Neural progenitor cell (in vitro differentiated cells): ENCODE results near the gene GPR68. TPM values are rescaled to one million over a fixed set of nuclear protein-coding genes. Genes with fewer than 3 reads are reported as not detected.
"Not testable (repeated sequence)": the region's sequence is repeated elsewhere in the genome, so short reads cannot be mapped to it uniquely, and the experiment has no call there.

Source experiments
- DNase-seq: peaks from one replicate; pipeline ENCODE4 v3.0.0-alpha.2; 2016; ENCODE audit warnings: low spot score
- H2AFZ ChIP-seq: fragments of 200-600 bp; sonication (generic); replicated peaks from 2 replicates; pipeline ENCODE4 v1.6.1; 2016; ENCODE audit warnings: antibody characterized with exemption
- H3F3A ChIP-seq: fragments of 200-600 bp; sonication (generic); 2 replicates; pipeline ENCODE4 v1.6.1; 2016; ENCODE audit warnings: antibody characterized with exemption, low read depth
- H3K27ac ChIP-seq: fragments of 200-600 bp; sonication (generic); 2 replicates; pipeline ENCODE4 v1.5.1; 2016; ENCODE audit warnings: mild to moderate bottlenecking
- H3K27me3 ChIP-seq: fragments of 200-600 bp; sonication (generic); 2 replicates; pipeline ENCODE4 v1.6.1; 2016; ENCODE audit warnings: mild to moderate bottlenecking, moderate library complexity
- H3K36me3 ChIP-seq: fragments of 200-600 bp; sonication (generic); 2 replicates; pipeline ENCODE4 v1.5.1; 2016
- H3K4me1 ChIP-seq: fragments of 200-600 bp; sonication (generic); 2 replicates; pipeline ENCODE4 v1.6.1; 2016; ENCODE audit warnings: mixed run types
- H3K4me2 ChIP-seq: fragments of 200-600 bp; sonication (generic); 2 replicates; pipeline ENCODE4 v1.6.1; 2016
- H3K4me3 ChIP-seq: fragments of 200-600 bp; sonication (generic); 2 replicates; pipeline ENCODE4 v1.5.1; 2016
- H3K79me2 ChIP-seq: fragments of 200-600 bp; sonication (generic); 2 replicates; pipeline ENCODE4 v1.6.1; 2016; ENCODE audit warnings: low read depth
- H3K9ac ChIP-seq: fragments of 200-600 bp; sonication (generic); 2 replicates; pipeline ENCODE4 v1.6.1; 2016
- H3K9me3 ChIP-seq: fragments of 200-600 bp; sonication (generic); 2 replicates; pipeline ENCODE4 v1.5.1; 2016; ENCODE audit warnings: low read depth
- H4K20me1 ChIP-seq: fragments of 200-600 bp; sonication (generic); 2 replicates; pipeline ENCODE4 v1.6.1; 2016; ENCODE audit warnings: low read depth
- H3K27ac Mint-ChIP-seq: 3 replicates; pipeline ENCODE4 v1.8.0; 2021; ENCODE audit warnings: mixed read lengths
- H3K27me3 Mint-ChIP-seq: 2 replicates; pipeline ENCODE4 v1.8.0; 2022; ENCODE audit warnings: low read depth, mild to moderate bottlenecking, inconsistent platforms, moderate library complexity, mixed read lengths; ENCODE audit not compliant: insufficient read depth
- H3K36me3 Mint-ChIP-seq: 3 replicates; pipeline ENCODE4 v1.8.0; 2021; ENCODE audit warnings: mixed read lengths
- H3K4me1 Mint-ChIP-seq: 3 replicates; pipeline ENCODE4 v1.8.0; 2021; ENCODE audit warnings: mixed read lengths
- H3K4me3 Mint-ChIP-seq: 3 replicates; pipeline ENCODE4 v1.8.0; 2021; ENCODE audit warnings: mild to moderate bottlenecking, moderate library complexity, mixed read lengths
- H3K9me3 Mint-ChIP-seq: 3 replicates; pipeline ENCODE4 v1.8.0; 2020; ENCODE audit warnings: mixed read lengths
- CTCF ChIP-seq: fragments of 200-600 bp; sonication (generic); IDR thresholded peaks from 2 replicates; pipeline ENCODE4 v1.5.1; 2017; ENCODE audit warnings: antibody characterized with exemption, mild to moderate bottlenecking
- EZH2 ChIP-seq: fragments of 200-600 bp; sonication (generic); IDR thresholded peaks from 2 replicates; pipeline ENCODE4 v1.6.1; 2017; ENCODE audit warnings: antibody characterized with exemption, mild to moderate bottlenecking, moderate library complexity
- EZH2phosphoT487 ChIP-seq: fragments of 200-600 bp; sonication (generic); IDR thresholded peaks from 2 replicates; pipeline ENCODE4 v1.6.1; 2017; ENCODE audit warnings: antibody characterized with exemption
- total RNA-seq: library from RNA; depleted of rRNA; stranded (reverse); fragments of >200 nt; gene quantifications from 2 replicates; pipeline ENCODE4 v1.2.3, GENCODE V29; 2015; ENCODE audit warnings: low replicate concordance

The GPR68 gene
- total RNA-seq, 1 donor from 2014 or later, result not detected

- H3K9ac ChIP-seq, result no peak overlapping the region
- peak overlapping the region; percentile 33 for H3K27ac Mint-ChIP-seq
- peaks cover 15% of the 10 kb centered on the region for H3K4me1 Mint-ChIP-seq
- H3K9me3 Mint-ChIP-seq, result no peaks in the 10 kb centered on the region
- no peaks in the 10 kb centered on the region for H3K79me2 ChIP-seq
- H3K27me3 ChIP-seq, result peaks cover 23% of the 10 kb centered on the region
- H4K20me1 ChIP-seq, result no peaks in the 10 kb centered on the region
- H3K4me3 Mint-ChIP-seq, result no peak overlapping the region
- no peak overlapping the region for H3K27ac ChIP-seq
- H3K36me3 ChIP-seq, result no peaks in the 10 kb centered on the region
- DNase-seq, result no peak
- H3K4me3 ChIP-seq, result no peak overlapping the region
- peaks cover 3% of the 10 kb centered on the region for H3K4me1 ChIP-seq
- H3K4me2 ChIP-seq, result no peak overlapping the region
- peaks cover 4% of the 10 kb centered on the region for H3K36me3 Mint-ChIP-seq
- peaks cover 10% of the 10 kb centered on the region for H3F3A ChIP-seq
- H2AFZ ChIP-seq, result no peak overlapping the region
- no peaks in the 10 kb centered on the region for H3K9me3 ChIP-seq
- TF ChIP-seq CTCF (no peak), EZH2phosphoT487 (no peak), EZH2 (no peak)
- H3K27me3 Mint-ChIP-seq, result peaks cover 4% of the 10 kb centered on the region
Observed at GRCh38 chr14:91269076-91269991, 24.8 kb upstream of the GPR68 start.

- Histone ChIP-seq H3K79me2 (no peaks in the 10 kb centered on the region), H3F3A (peaks cover 10% of the 10 kb centered on the region), H3K9ac (no peak overlapping the region), H2AFZ (no peak overlapping the region), H3K27me3 (peaks cover 36% of the 10 kb centered on the region), H3K9me3 (no peaks in the 10 kb centered on the region), H3K4me2 (no peak overlapping the region), H3K4me3 (no peak overlapping the region), H3K27ac (no peak overlapping the region), H4K20me1 (no peaks in the 10 kb centered on the region), H3K4me1 (peaks cover 3% of the 10 kb centered on the region), H3K36me3 (no peaks in the 10 kb centered on the region)
- Mint-ChIP-seq H3K4me1 (peaks cover 24% of the 10 kb centered on the region), H3K27ac (no peak overlapping the region), H3K4me3 (no peak overlapping the region), H3K27me3 (peaks cover 7% of the 10 kb centered on the region), H3K36me3 (peaks cover 4% of the 10 kb centered on the region), H3K9me3 (no peaks in the 10 kb centered on the region)
- no peak for DNase-seq
- TF ChIP-seq EZH2phosphoT487 (no peak), EZH2 (no peak), CTCF (no peak)
Observed at GRCh38 chr14:91267965-91268437, 23.5 kb upstream of the GPR68 start.

GRCh38 chr14:91266276-91266675 lies 21.8 kb upstream of the GPR68 start:
- not testable (repeated sequence) for H3K4me3 ChIP-seq, H3K4me2 ChIP-seq, DNase-seq, H3K9ac ChIP-seq, H3K4me1 ChIP-seq, H3K36me3 ChIP-seq, H3K27ac ChIP-seq, H3K9me3 Mint-ChIP-seq, H4K20me1 ChIP-seq, H3K4me3 Mint-ChIP-seq, H3K9me3 ChIP-seq, H3K79me2 ChIP-seq, H3K27me3 Mint-ChIP-seq, H2AFZ ChIP-seq, H3K36me3 Mint-ChIP-seq, H3K27ac Mint-ChIP-seq
- peaks cover 45% of the 10 kb centered on the region for H3K27me3 ChIP-seq
- H3K4me1 Mint-ChIP-seq, result peaks cover 22% of the 10 kb centered on the region
- peaks cover 10% of the 10 kb centered on the region for H3F3A ChIP-seq

GRCh38 chr14:91265404-91265803 lies 20.9 kb upstream of the GPR68 start:
- Histone ChIP-seq H2AFZ (no peak overlapping the region), H3K9ac (no peak overlapping the region), H3F3A (peaks cover 10% of the 10 kb centered on the region), H3K9me3 (no peaks in the 10 kb centered on the region), H3K36me3 (no peaks in the 10 kb centered on the region), H4K20me1 (no peaks in the 10 kb centered on the region), H3K27me3 (peaks cover 45% of the 10 kb centered on the region), H3K4me2 (no peak overlapping the region), H3K4me3 (no peak overlapping the region), H3K4me1 (peaks cover 3% of the 10 kb centered on the region), H3K27ac (no peak overlapping the region), H3K79me2 (no peaks in the 10 kb centered on the region)
- Mint-ChIP-seq H3K4me3 (no peak overlapping the region), H3K9me3 (no peaks in the 10 kb centered on the region), H3K27me3 (peaks cover 7% of the 10 kb centered on the region), H3K27ac (no peak overlapping the region), H3K36me3 (no peaks in the 10 kb centered on the region), H3K4me1 (peaks cover 20% of the 10 kb centered on the region)
- DNase-seq, result no peak
- TF ChIP-seq CTCF, result no peak
- TF ChIP-seq EZH2, result peak; percentile 0
- TF ChIP-seq EZH2phosphoT487, result no peak
